ENCODE results near the gene NLE1.
A peak's percentile ranks its signal among the peaks of the same experiment; 100 is the strongest.

NLE1 gene

GRCh38 chr17:35148144-35148543, 6.0 kb upstream of the NLE1 start:
- WGBS, 2 experiments (ENCODE audit: insufficient coverage in 2 of 2): 93% methylated on average over 7 to 8 of the region's 9 CpGs
- no peak overlapping the region for H3K27ac ChIP-seq (ENCODE audit: low read depth, low read length, severe bottlenecking)
- no peaks in the 10 kb centered on the region for H3K9me3 ChIP-seq (ENCODE audit: control insufficient read depth, low read length)
- H3K36me3 ChIP-seq (ENCODE audit: control insufficient read depth, insufficient read depth, low read length): no peaks in the 10 kb centered on the region
- H3K4me3 ChIP-seq (ENCODE audit: extremely low read depth, insufficient read depth, low read length, poor library complexity, severe bottlenecking): no peak overlapping the region
- H3K4me1 ChIP-seq (ENCODE audit: control insufficient read depth, insufficient read depth, low read length, poor library complexity, severe bottlenecking): peaks cover 10% of the 10 kb centered on the region

- no peak within 1 kb of the TSS for H3K27ac ChIP-seq (ENCODE audit: low read depth, low read length, severe bottlenecking)
- no peaks in the 10 kb centered on the region for H3K36me3 ChIP-seq (ENCODE audit: control insufficient read depth, insufficient read depth, low read length)
- 67 to 86% methylated on average over 2 to 4 of the region's 4 CpGs for WGBS, 2 experiments (ENCODE audit: insufficient coverage in 2 of 2)
- no peaks in the 10 kb centered on the region for H3K9me3 ChIP-seq (ENCODE audit: control insufficient read depth, low read length)
- H3K4me3 ChIP-seq (ENCODE audit: extremely low read depth, insufficient read depth, low read length, poor library complexity, severe bottlenecking): no peak within 1 kb of the TSS
- peaks cover 10% of the 10 kb centered on the region for H3K4me1 ChIP-seq (ENCODE audit: control insufficient read depth, insufficient read depth, low read length, poor library complexity, severe bottlenecking)
Observed at GRCh38 chr17:35147375-35147905, 5.3 kb upstream of the NLE1 start, which contains the start of gene UNC45B. TSS of gene UNC45B (plus strand) at chr17:35147817. CDS start at chr17:35148264, 447 bp downstream.

- Histone ChIP-seq H3K36me3 (ENCODE audit: control insufficient read depth, insufficient read depth, low read length) (no peaks in the 10 kb centered on the region), H3K4me3 (ENCODE audit: extremely low read depth, insufficient read depth, low read length, poor library complexity, severe bottlenecking) (no peak overlapping the region), H3K4me1 (ENCODE audit: control insufficient read depth, insufficient read depth, low read length, poor library complexity, severe bottlenecking) (peaks cover 10% of the 10 kb centered on the region), H3K9me3 (ENCODE audit: control insufficient read depth, low read length) (no peaks in the 10 kb centered on the region), H3K27ac (ENCODE audit: low read depth, low read length, severe bottlenecking) (no peak overlapping the region)
- 96 to 97% methylated on average over 3 of the region's 4 CpGs for WGBS, 2 experiments (ENCODE audit: insufficient coverage in 2 of 2)
Observed at GRCh38 chr17:35146214-35146833, 4.2 kb upstream of the NLE1 start.

GRCh38 chr17:35144840-35145239, 2.7 kb upstream of the NLE1 start:
- Histone ChIP-seq H3K27ac (ENCODE audit: low read depth, low read length, severe bottlenecking) (no peak overlapping the region), H3K4me1 (ENCODE audit: control insufficient read depth, insufficient read depth, low read length, poor library complexity, severe bottlenecking) (peaks cover 10% of the 10 kb centered on the region), H3K36me3 (ENCODE audit: control insufficient read depth, insufficient read depth, low read length) (peaks cover 6% of the 10 kb centered on the region), H3K9me3 (ENCODE audit: control insufficient read depth, low read length) (no peaks in the 10 kb centered on the region), H3K4me3 (ENCODE audit: extremely low read depth, insufficient read depth, low read length, poor library complexity, severe bottlenecking) (no peak overlapping the region)
- WGBS, 2 experiments (ENCODE audit: insufficient coverage in 2 of 2): 88 to 95% methylated on average over 1 to 3 of the region's 4 CpGs

GRCh38 chr17:35142467-35142796, 329 bp upstream of the NLE1 start:
- peak overlapping the region; percentile 92 for H3K4me3 ChIP-seq (ENCODE audit: extremely low read depth, insufficient read depth, low read length, poor library complexity, severe bottlenecking)
- no peak overlapping the region for H3K27ac ChIP-seq (ENCODE audit: low read depth, low read length, severe bottlenecking)
- H3K9me3 ChIP-seq (ENCODE audit: control insufficient read depth, low read length): no peaks in the 10 kb centered on the region
- peaks cover 5% of the 10 kb centered on the region for H3K4me1 ChIP-seq (ENCODE audit: control insufficient read depth, insufficient read depth, low read length, poor library complexity, severe bottlenecking)
- H3K36me3 ChIP-seq (ENCODE audit: control insufficient read depth, insufficient read depth, low read length): peaks cover 29% of the 10 kb centered on the region
- 76 to 77% methylated on average over 8 of the region's 8 CpGs for WGBS, 2 experiments (ENCODE audit: insufficient coverage in 2 of 2)

GRCh38 chr17:35138218-35138617, 3.9 kb downstream of the NLE1 start:
- H3K4me3 ChIP-seq (ENCODE audit: extremely low read depth, insufficient read depth, low read length, poor library complexity, severe bottlenecking): no peak overlapping the region
- H3K9me3 ChIP-seq (ENCODE audit: control insufficient read depth, low read length): no peaks in the 10 kb centered on the region
- peaks cover 71% of the 10 kb centered on the region for H3K36me3 ChIP-seq (ENCODE audit: control insufficient read depth, insufficient read depth, low read length)
- no peak overlapping the region for H3K27ac ChIP-seq (ENCODE audit: low read depth, low read length, severe bottlenecking)
- H3K4me1 ChIP-seq (ENCODE audit: control insufficient read depth, insufficient read depth, low read length, poor library complexity, severe bottlenecking): no peaks in the 10 kb centered on the region
- 93 to 96% methylated on average over 5 of the region's 6 CpGs for WGBS, 2 experiments (ENCODE audit: insufficient coverage in 2 of 2)

- Histone ChIP-seq H3K4me1 (ENCODE audit: control insufficient read depth, insufficient read depth, low read length, poor library complexity, severe bottlenecking) (no peaks in the 10 kb centered on the region), H3K4me3 (ENCODE audit: extremely low read depth, insufficient read depth, low read length, poor library complexity, severe bottlenecking) (no peak overlapping the region), H3K36me3 (ENCODE audit: control insufficient read depth, insufficient read depth, low read length) (peaks cover 90% of the 10 kb centered on the region), H3K27ac (ENCODE audit: low read depth, low read length, severe bottlenecking) (no peak overlapping the region), H3K9me3 (ENCODE audit: control insufficient read depth, low read length) (no peaks in the 10 kb centered on the region)
- WGBS, 2 experiments (ENCODE audit: insufficient coverage in 2 of 2): 96 to 100% methylated on average over 2 to 4 of the region's 6 CpGs
Observed at GRCh38 chr17:35135322-35135721, 6.8 kb downstream of the NLE1 start.

- Histone ChIP-seq H3K36me3 (ENCODE audit: control insufficient read depth, insufficient read depth, low read length) (peaks cover 74% of the 10 kb centered on the region), H3K27ac (ENCODE audit: low read depth, low read length, severe bottlenecking) (no peak overlapping the region), H3K4me1 (ENCODE audit: control insufficient read depth, insufficient read depth, low read length, poor library complexity, severe bottlenecking) (no peaks in the 10 kb centered on the region), H3K4me3 (ENCODE audit: extremely low read depth, insufficient read depth, low read length, poor library complexity, severe bottlenecking) (no peak overlapping the region), H3K9me3 (ENCODE audit: control insufficient read depth, low read length) (no peaks in the 10 kb centered on the region)
- WGBS, 2 experiments (ENCODE audit: insufficient coverage in 2 of 2): 93 to 98% methylated on average over 16 to 17 of the region's 22 CpGs
Observed at GRCh38 chr17:35132816-35133550, 9.1 kb downstream of the NLE1 start.

- Histone ChIP-seq H3K27ac (ENCODE audit: low read depth, low read length, severe bottlenecking) (no peak overlapping the region), H3K4me1 (ENCODE audit: control insufficient read depth, insufficient read depth, low read length, poor library complexity, severe bottlenecking) (no peaks in the 10 kb centered on the region), H3K9me3 (ENCODE audit: control insufficient read depth, low read length) (no peaks in the 10 kb centered on the region), H3K36me3 (ENCODE audit: control insufficient read depth, insufficient read depth, low read length) (peaks cover 66% of the 10 kb centered on the region), H3K4me3 (ENCODE audit: extremely low read depth, insufficient read depth, low read length, poor library complexity, severe bottlenecking) (no peak overlapping the region)
- WGBS, 2 experiments (ENCODE audit: insufficient coverage in 2 of 2): 79 to 92% methylated on average over 7 to 10 of the region's 10 CpGs
Observed at GRCh38 chr17:35132099-35132498, 10.0 kb downstream of the NLE1 start.

- 93 to 100% methylated on average over 2 of the region's 3 CpGs for WGBS, 2 experiments (ENCODE audit: insufficient coverage in 2 of 2)
- H3K27ac ChIP-seq (ENCODE audit: low read depth, low read length, severe bottlenecking): no peak overlapping the region
- H3K4me1 ChIP-seq (ENCODE audit: control insufficient read depth, insufficient read depth, low read length, poor library complexity, severe bottlenecking): no peaks in the 10 kb centered on the region
- peaks cover 49% of the 10 kb centered on the region for H3K36me3 ChIP-seq (ENCODE audit: control insufficient read depth, insufficient read depth, low read length)
- H3K4me3 ChIP-seq (ENCODE audit: extremely low read depth, insufficient read depth, low read length, poor library complexity, severe bottlenecking): no peak overlapping the region
- H3K9me3 ChIP-seq (ENCODE audit: control insufficient read depth, low read length): no peaks in the 10 kb centered on the region
Observed at GRCh38 chr17:35130392-35130791, 11.7 kb downstream of the NLE1 start.

GRCh38 chr17:35129973-35130351, 12.1 kb downstream of the NLE1 start:
- no peak overlapping the region for H3K4me3 ChIP-seq (ENCODE audit: extremely low read depth, insufficient read depth, low read length, poor library complexity, severe bottlenecking)
- no peaks in the 10 kb centered on the region for H3K9me3 ChIP-seq (ENCODE audit: control insufficient read depth, low read length)
- H3K27ac ChIP-seq (ENCODE audit: low read depth, low read length, severe bottlenecking): no peak overlapping the region
- 87 to 92% methylated on average over 2 of the region's 5 CpGs for WGBS, 2 experiments (ENCODE audit: insufficient coverage in 2 of 2)
- H3K36me3 ChIP-seq (ENCODE audit: control insufficient read depth, insufficient read depth, low read length): peaks cover 45% of the 10 kb centered on the region
- H3K4me1 ChIP-seq (ENCODE audit: control insufficient read depth, insufficient read depth, low read length, poor library complexity, severe bottlenecking): no peaks in the 10 kb centered on the region
